HG02642 (cell line): ENCODE measurements around the gene ATG10.
"Not testable (repeated sequence)": the region's sequence is repeated elsewhere in the genome, so short reads cannot be mapped to it uniquely, and the experiment has no call there.

Source experiments
- ATAC-seq: cut with Tn5 transposase; IDR thresholded peaks from one replicate; pipeline ENCODE4 v1.9.1; 2021; ENCODE audit warnings: mild to moderate bottlenecking; ENCODE audit not compliant: unreplicated experiment, poor library complexity

Gene ATG10

DNA sequence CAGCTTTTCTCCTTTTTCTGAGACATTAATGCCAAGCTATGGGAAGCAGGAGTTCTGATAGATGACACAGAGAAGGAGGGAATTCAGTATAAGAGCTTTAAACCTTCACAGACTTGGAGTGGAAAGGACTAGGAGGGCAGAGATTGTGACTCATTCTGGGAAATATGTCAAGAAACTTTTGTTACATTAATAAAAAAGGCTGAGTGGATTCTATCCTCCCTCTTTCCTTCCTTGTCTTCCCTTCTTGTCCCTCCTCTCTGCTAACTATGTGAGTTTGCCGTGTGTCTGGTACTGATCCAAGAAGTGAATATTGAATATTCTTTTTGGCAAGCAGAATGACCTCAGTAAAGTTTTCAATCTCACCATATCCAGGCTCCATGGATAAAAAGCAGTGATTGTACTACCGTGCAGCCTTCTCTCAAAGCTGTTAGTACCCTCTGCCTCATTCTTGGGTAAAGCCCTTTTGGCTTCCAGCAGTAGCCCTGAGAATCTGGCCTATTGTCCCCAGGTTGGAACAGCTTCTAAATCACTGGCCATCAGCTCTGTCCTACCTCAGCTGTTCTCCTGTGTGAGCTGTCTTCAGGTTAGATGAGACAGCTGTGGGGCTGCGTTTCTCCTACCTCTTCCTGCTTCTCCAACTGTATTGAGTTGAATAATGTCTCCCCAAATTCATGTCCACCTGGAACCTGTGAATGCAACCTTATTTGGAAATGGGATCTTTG is 73.9 kb downstream of the ATG10 start:
- ATAC-seq: no peak

DNA sequence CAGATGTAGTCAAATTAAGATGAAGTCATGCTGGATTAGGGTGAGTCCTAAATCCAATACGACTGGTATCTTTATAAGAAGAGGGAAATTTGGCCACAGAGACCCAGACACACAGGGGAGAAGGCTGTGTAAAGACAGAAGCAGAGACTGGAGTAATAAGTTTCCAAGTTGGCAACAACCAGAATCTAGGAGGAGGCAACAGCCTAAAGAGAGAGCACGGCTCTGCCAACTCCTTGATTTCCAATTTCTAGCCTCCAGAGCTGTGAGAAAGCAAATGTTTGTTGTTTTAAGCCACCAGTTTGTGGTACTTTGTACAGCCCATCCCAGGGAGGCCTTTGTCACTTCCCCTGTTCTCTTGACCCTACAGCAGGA is 74.4 kb downstream of the ATG10 start:
- no peak for ATAC-seq

DNA sequence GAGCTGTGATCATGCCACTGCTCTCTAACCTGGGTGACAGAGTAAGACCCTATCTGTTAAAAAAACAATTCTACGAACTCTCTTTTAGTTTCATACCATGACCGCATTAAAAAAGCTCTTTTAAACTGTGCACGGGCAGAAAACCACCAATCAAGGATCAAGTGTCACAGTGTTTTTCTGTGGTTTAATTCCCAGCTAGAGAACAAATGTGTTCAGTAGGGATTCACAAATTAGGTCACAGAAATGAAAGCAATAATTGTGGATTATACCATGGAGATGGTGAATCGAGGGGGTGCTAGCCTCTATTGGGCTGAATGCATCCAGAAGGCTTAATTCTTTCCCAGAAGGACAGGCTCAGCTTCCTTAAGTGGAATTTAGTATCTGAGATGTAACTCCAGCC is 79.1 kb downstream of the ATG10 start:
- no peak for ATAC-seq

GRCh38 chr5:82054004-82054710 is 82.3 kb downstream of the ATG10 start:
- no peak for ATAC-seq

GRCh38 chr5:82057051-82057450 is 85.2 kb downstream of the ATG10 start:
- ATAC-seq: no peak

DNA sequence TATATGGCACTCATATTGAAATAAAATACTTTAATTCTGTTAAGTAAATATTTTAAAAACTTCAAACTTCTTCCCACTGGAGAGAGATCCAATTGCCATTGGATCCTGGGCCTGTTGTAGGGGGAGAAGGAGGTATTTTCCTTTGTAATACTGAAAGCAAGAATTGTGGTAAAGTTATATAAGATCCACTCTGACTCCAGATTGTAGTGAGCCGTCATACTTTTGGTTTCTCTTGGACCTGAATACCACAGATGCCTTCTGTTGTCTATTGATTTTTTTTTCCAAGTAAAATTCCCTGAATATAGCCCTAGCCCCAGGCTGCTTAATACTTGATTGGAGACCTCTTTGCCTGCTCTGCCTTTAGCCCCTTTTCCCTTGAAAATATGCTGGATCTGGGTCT is 86.9 kb downstream of the ATG10 start:
- ATAC-seq: no peak

DNA sequence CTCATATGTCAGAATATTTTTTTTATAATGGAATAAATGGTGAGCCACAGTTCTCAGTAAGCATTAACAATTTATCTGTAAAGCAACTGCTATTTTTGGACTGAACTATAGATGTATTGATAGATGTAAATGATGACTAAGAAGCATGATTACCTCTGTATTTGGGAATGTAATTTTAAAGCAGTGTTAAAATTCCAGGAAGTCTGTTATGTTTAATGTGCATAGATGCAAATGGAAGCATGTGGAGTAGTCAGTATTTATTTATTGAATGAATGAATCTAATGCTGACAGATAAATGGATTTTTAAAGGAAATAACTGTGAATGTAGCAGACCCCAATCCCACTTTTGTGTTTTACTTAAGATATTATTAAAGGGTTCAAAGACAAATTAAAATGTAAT is 95.0 kb downstream of the ATG10 start:
- ATAC-seq: no peak

DNA sequence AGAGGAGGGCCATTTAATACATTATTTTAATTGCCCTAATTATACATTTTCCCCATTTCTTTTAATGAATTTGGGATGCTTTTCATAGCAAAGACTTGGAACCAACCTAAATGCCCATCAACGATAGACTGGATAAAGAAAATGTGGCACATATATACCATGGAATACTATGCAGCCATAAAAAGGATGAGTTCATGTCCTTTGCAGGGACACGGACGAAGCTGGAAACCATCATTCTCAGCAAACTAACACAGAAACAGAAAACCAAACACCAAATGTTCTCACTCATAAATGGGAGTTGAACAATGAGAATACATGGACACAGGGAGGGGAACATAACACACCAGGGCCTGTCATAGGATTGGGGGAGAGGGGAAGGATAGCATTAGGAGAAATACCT is 96.2 kb downstream of the ATG10 start:
- not testable (repeated sequence) for ATAC-seq

- ATAC-seq: no peak
These were observed 96.9 kb downstream of the ATG10 start for GRCh38 chr5:82068723-82069122.

- ATAC-seq: no peak
These were observed 100.3 kb downstream of the ATG10 start for GRCh38 chr5:82072138-82072537.

GRCh38 chr5:82073179-82073578 is 101.4 kb downstream of the ATG10 start:
- ATAC-seq: no peak

DNA sequence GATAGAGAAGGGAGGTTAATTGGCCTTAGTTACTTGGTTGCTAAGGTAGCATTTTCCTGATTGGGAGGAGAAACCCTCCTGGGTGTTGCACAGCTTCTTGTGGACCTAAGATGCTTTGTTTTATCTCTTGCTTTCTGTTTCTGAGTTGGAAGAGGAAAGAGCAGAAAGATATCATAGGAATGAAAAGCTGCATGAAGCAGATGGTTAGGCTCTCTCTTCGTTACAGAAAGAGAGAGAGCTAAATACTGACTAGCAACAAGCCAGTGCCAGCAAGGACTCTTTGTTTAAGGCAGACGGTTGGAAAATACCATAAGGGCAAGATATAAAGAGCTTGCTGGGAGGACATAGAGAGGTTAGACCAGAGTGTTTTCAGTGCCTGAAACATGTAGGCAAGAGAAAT is 103.1 kb downstream of the ATG10 start:
- ATAC-seq: no peak

- no peak for ATAC-seq
These were observed 105.7 kb downstream of the ATG10 start for GRCh38 chr5:82077496-82077895.

DNA sequence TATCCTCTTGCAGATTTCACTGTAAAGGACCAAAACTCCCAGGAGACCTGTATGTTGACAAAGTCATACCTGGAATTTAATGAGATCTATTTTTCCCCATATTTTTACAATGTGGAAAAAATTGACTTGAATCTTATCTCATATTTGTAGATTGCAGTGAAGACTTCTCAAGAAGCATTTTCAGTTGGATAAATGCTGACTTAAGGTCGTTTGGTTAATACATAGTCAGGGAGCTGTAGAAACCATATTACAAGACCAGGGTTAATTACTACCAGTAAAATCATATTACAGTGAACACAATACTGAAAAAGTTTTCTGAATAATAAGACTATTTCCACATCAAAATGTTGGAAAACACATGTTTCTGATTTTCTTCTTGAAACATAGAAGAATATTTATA is 119.8 kb downstream of the ATG10 start:
- ATAC-seq: no peak

DNA sequence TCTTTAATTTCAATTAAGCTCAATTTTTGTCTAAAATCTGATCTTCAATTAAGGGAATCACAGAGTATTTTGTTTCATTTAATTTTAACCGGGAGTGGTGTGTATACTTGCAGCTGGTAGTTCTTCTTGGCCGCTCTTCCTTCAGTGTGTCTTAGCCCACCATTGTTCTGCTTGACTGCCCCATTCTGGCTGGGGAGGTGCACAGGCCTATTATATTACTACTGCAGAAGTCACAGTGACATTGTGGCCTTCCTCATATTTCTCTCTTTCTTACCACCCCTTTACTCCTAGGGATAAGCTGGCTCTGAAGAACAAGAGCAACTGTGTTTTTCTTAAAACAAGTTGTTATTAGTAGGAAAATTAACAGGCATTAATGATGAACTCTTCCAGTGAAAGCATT is 123.7 kb downstream of the ATG10 start:
- ATAC-seq: no peak

DNA sequence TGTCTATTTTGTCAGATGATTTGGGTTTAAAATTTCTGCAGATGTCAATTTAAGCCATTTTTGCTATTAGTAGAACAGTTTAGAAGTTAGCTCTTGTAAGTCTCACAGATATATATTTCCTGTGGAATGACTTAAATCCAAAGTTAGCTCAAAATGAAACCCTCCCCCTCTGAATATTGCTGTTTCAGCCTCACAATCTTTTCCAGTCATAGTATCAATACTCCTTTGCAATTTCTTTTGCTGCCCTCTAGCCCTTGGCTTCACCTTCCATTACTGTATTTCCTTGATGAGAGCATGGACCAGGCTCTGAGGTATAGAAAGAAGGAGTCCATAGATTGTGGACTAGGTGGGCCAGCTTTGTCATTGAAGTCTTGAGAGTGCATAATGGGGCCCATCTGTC is 124.4 kb downstream of the ATG10 start:
- ATAC-seq: no peak

- peak; percentile 95 for ATAC-seq
These were observed 128.7 kb downstream of the ATG10 start for GRCh38 chr5:82100303-82101077.

GRCh38 chr5:82104872-82105271 is 133.0 kb downstream of the ATG10 start:
- ATAC-seq: no peak

GRCh38 chr5:82105457-82105856 is 133.6 kb downstream of the ATG10 start:
- no peak for ATAC-seq

DNA sequence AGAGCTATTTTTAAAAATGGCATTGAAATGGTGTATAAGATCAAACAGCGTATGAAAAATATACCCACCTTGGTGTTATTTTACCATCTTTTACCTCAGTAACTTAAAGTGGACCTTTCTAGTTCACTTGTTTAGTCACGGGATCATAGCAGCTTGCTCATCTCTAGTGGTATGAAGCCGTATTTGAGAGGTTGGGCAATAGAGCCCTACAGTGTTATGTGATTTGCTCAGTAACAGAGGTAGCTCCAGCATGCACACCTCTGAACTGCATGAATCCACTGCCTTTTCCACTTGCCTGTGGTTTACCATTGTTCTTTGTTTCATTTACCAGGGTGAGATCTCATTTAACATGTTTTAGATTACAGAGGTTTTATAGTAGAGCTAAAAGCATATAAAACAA is 134.4 kb downstream of the ATG10 start:
- ATAC-seq: no peak

DNA sequence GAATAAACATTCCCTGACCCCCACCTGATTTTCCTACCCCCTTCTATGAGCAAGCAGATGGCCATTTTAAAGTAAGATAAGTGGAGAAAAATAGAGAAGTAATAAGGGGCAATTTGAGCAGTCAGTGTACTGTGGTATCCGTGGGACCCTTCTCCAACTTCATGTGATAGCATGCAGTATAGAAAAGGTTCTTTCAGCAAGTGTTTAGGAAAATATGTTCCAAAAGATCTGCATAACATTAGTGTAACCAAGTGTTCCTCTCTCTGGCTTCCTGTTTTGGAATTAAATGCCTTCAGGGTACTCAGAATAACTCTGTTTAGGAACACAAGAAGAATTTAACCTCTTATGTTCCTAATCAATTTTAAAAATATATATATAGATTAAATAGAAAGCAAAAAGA is 134.9 kb downstream of the ATG10 start:
- no peak for ATAC-seq
